ENCODE results near the gene LRGUK. TPM values are rescaled to one million over a fixed set of nuclear protein-coding genes. Genes with fewer than 3 reads are reported as not detected.

The LRGUK gene
- total and polyA plus RNA-seq, 12 donors: 0.15 to 0.47 (median 0.22) TPM; not detected in 5

GRCh38 chr7:134114992-134115391 lies 12.1 kb upstream of the LRGUK start:
- WGBS, 2 donors: 69 to 77% methylated on average over 4 of the region's 4 CpGs
- ATAC-seq (no peak), DNase-seq (no peak)
- H3K9me3 ChIP-seq: peaks cover 0 to 5% (median 0%) of the 10 kb centered on the region in 11 donors
- intact Hi-C loops (cut with DNase I): loop anchor here in 1 of 10 donors (2.0 kb wide), 1 partner anchor 16 kb away; no protein-coding TSS in a partner anchor
- no peaks in the 10 kb centered on the region for H3K36me3 ChIP-seq
- no peaks in the 10 kb centered on the region for H3K27me3 ChIP-seq
- H3K4me1 ChIP-seq: no peaks in the 10 kb centered on the region
- H3K27ac ChIP-seq: no peak overlapping the region
- TF ChIP-seq CTCF (IDR thresholded peaks at IDR 0.05): no peak
- no peak overlapping the region for H3K4me3 ChIP-seq

- Histone ChIP-seq H3K4me3 (no peak overlapping the region), H3K27ac (no peak overlapping the region), H3K36me3 (no peaks in the 10 kb centered on the region), H3K9me3 (peaks cover 0 to 5% (median 0%) of the 10 kb centered on the region in 11 donors), H3K27me3 (peaks cover 0 to 4% (median 0%) of the 10 kb centered on the region in 7 donors), H3K4me1 (peaks cover 0 to 5% (median 0%) of the 10 kb centered on the region in 9 donors)
- DNase-seq (no peak), ATAC-seq (no peak)
- no peak for TF ChIP-seq CTCF (IDR thresholded peaks at IDR 0.05)
- whole genome bisulfite sequencing, 2 donors: 86 to 93% methylated on average over 4 of the region's 4 CpGs
- intact Hi-C loops (cut with DNase I): loop anchor here in 1 of 10 donors (10.0 kb wide), 1 partner anchor 194 kb away; the partner anchor contains the start of gene SLC35B4
These were observed 6.7 kb upstream of the LRGUK start for GRCh38 chr7:134120405-134120804.

GRCh38 chr7:134121632-134122139 lies 5.5 kb upstream of the LRGUK start:
- Histone ChIP-seq H3K27me3 (peaks cover 0 to 4% (median 0%) of the 10 kb centered on the region in 7 donors), H3K4me3 (no peak overlapping the region), H3K9me3 (peaks cover 0 to 5% (median 0%) of the 10 kb centered on the region in 11 donors), H3K27ac (no peak overlapping the region), H3K36me3 (no peaks in the 10 kb centered on the region), H3K4me1 (peaks cover 0 to 7% (median 0%) of the 10 kb centered on the region in 9 donors)
- intact Hi-C loops (cut with DNase I): loop anchor here in 1 of 10 donors (10.0 kb wide), 1 partner anchor 193 kb away; the partner anchor contains the start of gene SLC35B4
- no peak for ATAC-seq
- WGBS, 2 donors: 68 to 73% methylated on average over 3 of the region's 3 CpGs
- no peak for TF ChIP-seq CTCF (IDR thresholded peaks at IDR 0.05)
- DNase-seq: no peak

GRCh38 chr7:134122980-134123379 lies 4.2 kb upstream of the LRGUK start:
- no peaks in the 10 kb centered on the region for H3K36me3 ChIP-seq
- no peak for ATAC-seq
- H3K4me3 ChIP-seq: no peak overlapping the region
- 71 to 73% methylated on average over 2 of the region's 2 CpGs for WGBS, 2 donors
- H3K27me3 ChIP-seq: peaks cover 0 to 4% (median 0%) of the 10 kb centered on the region in 7 donors
- intact Hi-C loops (cut with DNase I): loop anchor here in 1 of 10 donors (10.0 kb wide), 1 partner anchor 192 kb away; the partner anchor contains the start of gene SLC35B4
- H3K27ac ChIP-seq: no peak overlapping the region
- no peak for TF ChIP-seq CTCF (IDR thresholded peaks at IDR 0.05)
- DNase-seq: no peak
- H3K4me1 ChIP-seq: peaks cover 0 to 18% (median 0%) of the 10 kb centered on the region in 9 donors
- peaks cover 0 to 5% (median 0%) of the 10 kb centered on the region in 11 donors for H3K9me3 ChIP-seq
